ENCODE results near the gene C1QTNF1. TPM values are rescaled to one million over a fixed set of nuclear protein-coding genes. Genes with fewer than 3 reads are reported as not detected.

Gene C1QTNF1
- total RNA-seq, 2 donors from 2014 or later, result 445 to 518 TPM

DNA sequence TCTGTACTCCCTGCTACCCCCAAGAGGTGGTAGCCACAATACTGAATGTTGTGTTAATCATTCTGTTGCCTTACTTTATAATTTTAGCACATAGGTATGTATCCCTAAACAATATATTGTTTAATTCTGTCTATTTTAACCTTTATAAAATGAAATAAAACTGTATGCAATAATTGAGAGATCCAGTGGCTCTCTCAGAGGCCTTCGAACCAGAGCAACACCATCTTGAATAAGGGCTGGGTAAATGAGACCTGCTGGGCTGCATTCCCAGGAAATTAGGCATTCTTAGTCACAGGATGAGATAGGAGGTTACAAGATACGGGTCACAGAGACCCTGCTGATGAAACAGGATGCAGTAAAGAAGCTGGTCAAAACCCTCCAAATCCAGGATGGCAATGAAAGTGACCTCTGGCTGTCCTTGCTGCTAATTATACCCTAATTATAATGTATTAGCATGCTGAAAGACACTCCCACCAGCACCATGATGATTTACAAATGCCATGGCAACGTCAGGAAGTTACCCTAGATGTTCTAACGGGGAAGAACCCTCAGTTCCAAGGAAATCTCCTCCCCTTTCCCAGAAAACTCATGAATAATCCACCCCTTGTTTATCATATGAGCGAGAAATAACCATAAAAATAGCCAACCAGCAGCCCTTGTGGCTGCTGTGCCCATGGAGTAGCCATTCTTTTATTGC is 12.4 kb upstream of the C1QTNF1 start:
- Histone ChIP-seq H3K27ac (no peak overlapping the region), H3K36me3 (no peaks in the 10 kb centered on the region), H3K27me3 (replicated peaks; ENCODE audit: insufficient read depth) (no peaks in the 10 kb centered on the region), H3K4me1 (ENCODE audit: control insufficient read depth in 1 of 2, low read depth in 2 of 2) (peaks cover 15 to 25% of the 10 kb centered on the region in 2 donors), H3K4me3 (no peak overlapping the region), H3K9me3 (no peaks in the 10 kb centered on the region)
- DNase-seq (ENCODE audit: low spot score) (no peak), ATAC-seq (ENCODE audit: insufficient number of reproducible peaks, low FRiP score, low read depth) (no peak)
- TF ChIP-seq, protein P1, sequence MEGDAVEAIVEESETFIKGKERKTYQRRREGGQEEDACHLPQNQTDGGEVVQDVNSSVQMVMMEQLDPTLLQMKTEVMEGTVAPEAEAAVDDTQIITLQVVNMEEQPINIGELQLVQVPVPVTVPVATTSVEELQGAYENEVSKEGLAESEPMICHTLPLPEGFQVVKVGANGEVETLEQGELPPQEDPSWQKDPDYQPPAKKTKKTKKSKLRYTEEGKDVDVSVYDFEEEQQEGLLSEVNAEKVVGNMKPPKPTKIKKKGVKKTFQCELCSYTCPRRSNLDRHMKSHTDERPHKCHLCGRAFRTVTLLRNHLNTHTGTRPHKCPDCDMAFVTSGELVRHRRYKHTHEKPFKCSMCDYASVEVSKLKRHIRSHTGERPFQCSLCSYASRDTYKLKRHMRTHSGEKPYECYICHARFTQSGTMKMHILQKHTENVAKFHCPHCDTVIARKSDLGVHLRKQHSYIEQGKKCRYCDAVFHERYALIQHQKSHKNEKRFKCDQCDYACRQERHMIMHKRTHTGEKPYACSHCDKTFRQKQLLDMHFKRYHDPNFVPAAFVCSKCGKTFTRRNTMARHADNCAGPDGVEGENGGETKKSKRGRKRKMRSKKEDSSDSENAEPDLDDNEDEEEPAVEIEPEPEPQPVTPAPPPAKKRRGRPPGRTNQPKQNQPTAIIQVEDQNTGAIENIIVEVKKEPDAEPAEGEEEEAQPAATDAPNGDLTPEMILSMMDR (IDR thresholded peaks at IDR 0.05), result no peak

DNA sequence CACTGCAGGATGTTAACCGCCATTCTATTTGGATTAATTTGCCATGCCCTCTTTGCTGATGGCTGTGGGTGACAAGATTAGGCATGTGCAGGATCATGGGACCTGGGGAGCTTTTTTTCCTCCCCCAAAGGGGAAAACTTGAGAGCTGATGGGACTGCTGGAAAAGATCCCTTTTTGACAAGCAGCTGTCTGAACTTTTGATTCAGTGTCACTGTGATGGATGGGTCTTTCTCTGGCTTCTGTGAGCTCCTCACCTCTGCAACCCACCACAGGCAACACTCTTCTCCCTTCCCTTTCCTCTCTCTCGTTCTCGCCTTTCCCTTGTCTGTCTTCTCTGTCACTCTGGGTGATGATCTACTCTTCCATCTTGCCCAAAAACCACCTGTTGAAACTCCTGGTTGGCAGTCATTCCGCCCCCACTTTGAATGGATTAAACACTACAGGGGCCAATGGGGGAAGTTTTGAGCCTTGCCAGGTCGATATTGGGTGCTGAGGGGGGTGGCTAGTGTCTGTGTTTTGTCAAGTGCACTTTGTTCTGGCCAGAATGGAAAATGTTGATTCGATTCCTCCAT is 11.3 kb upstream of the C1QTNF1 start:
- ATAC-seq (ENCODE audit: insufficient number of reproducible peaks, low FRiP score, low read depth) (no peak), DNase-seq (ENCODE audit: low spot score) (no peak)
- peaks cover 15 to 20% of the 10 kb centered on the region in 2 donors for H3K4me1 ChIP-seq (ENCODE audit: control insufficient read depth in 1 of 2, low read depth in 2 of 2)
- TF ChIP-seq, protein P1 (IDR thresholded peaks at IDR 0.05), result no peak
- no peak overlapping the region for H3K27ac ChIP-seq
- no peaks in the 10 kb centered on the region for H3K9me3 ChIP-seq
- no peaks in the 10 kb centered on the region for H3K27me3 ChIP-seq (replicated peaks; ENCODE audit: insufficient read depth)
- no peak overlapping the region for H3K4me3 ChIP-seq
- no peaks in the 10 kb centered on the region for H3K36me3 ChIP-seq

DNA sequence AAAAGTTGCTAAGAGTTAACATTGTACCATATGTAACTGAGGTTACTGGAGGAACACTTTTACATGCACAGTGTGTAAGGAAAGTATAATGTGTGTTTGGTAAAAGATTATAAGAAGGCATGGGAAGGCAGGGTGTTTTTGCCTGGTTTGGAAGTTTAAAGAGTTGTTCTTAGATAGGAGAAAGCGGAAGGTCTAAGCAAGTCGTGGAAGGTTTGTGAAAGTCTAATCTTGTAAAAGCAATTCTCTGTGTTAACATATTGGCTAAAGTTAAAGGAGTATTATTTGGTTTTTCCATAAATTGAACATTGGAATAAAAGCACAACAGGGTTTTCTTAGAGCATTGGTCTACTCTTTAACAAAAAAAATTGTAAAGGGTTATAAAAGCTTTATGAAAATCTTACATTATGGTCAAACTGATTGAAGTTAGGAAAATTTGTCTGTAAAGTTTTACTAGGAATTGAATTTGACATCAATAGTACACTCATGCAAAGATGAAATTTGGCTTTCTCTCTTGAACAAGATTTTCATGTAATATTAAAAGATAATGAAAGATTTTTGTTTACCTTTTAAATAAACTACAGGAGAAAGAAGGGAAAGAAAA is 9.7 kb upstream of the C1QTNF1 start:
- H3K9me3 ChIP-seq, result no peaks in the 10 kb centered on the region
- ATAC-seq (ENCODE audit: insufficient number of reproducible peaks, low FRiP score, low read depth) (no peak), DNase-seq (ENCODE audit: low spot score) (no peak)
- H3K27ac ChIP-seq, result no peak overlapping the region
- no peak overlapping the region for H3K4me3 ChIP-seq
- peaks cover 5 to 8% of the 10 kb centered on the region in 2 donors for H3K4me1 ChIP-seq (ENCODE audit: control insufficient read depth in 1 of 2, low read depth in 2 of 2)
- no peaks in the 10 kb centered on the region for H3K27me3 ChIP-seq (replicated peaks; ENCODE audit: insufficient read depth)
- TF ChIP-seq, protein P1 (IDR thresholded peaks at IDR 0.05), result no peak
- no peaks in the 10 kb centered on the region for H3K36me3 ChIP-seq

DNA sequence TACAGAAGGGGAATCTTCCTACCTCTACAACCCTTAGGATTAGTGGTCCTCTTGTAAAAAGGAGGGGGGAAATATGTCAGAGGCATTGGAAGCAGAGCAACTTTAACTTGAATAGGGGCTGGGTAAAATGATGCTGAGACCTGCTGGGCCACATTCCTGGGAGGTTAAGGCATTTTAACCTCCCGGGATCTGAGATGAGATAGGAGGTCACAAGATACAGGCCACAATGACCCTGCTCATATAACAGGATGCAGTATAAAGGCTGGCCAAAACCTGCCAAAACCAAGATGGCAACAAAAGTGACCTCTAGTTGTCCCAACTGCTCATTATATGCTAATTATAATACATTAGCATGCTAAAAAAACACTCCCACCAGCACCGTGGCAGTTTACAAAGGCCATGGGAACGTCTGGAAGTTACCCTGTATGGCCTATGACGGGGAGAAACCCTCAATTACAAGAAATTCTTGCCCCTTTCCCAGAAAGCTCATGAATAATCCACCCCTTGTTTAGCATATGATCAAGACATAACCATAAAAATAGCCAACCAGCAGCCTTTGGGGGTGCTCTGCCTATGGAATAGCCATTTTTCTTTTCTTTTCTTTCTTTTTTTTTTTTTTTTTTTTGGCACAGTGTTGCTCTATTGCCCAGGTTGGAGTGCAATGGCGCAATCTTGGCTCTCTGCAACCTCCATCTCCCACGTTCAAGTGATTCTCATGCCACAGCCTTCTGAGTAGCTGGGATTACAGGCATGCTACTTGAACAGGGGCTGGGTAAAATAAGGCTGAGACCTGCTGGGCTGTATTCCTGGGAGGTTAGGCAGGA is 6.2 kb upstream of the C1QTNF1 start:
- Histone ChIP-seq H3K27me3 (replicated peaks; ENCODE audit: insufficient read depth) (no peaks in the 10 kb centered on the region), H3K27ac (no peak overlapping the region), H3K36me3 (no peaks in the 10 kb centered on the region), H3K4me1 (ENCODE audit: control insufficient read depth in 1 of 2, low read depth in 2 of 2) (peaks cover 24 to 34% of the 10 kb centered on the region in 2 donors), H3K4me3 (no peak overlapping the region), H3K9me3 (no peaks in the 10 kb centered on the region)
- TF ChIP-seq, protein P1 (IDR thresholded peaks at IDR 0.05), result no peak
- ATAC-seq (ENCODE audit: insufficient number of reproducible peaks, low FRiP score, low read depth) (no peak), DNase-seq (ENCODE audit: low spot score) (no peak)

DNA sequence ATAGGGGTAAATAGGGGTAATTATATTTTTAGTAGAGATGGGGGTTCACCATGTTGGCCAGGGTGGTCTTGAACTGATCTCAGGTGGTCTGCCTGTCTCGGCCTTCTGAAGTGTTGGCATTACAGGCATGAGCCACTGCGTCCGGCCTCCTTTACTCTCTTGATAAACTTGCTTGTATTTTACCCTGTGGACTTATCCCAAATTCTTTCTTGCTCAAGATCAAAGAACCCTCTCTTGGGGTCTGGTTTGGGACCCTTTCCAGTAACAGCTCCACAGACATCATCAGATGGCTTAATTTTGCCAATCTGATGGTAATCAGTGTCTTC is 5.6 kb upstream of the C1QTNF1 start:
- ATAC-seq (ENCODE audit: insufficient number of reproducible peaks, low FRiP score, low read depth) (no peak), DNase-seq (ENCODE audit: low spot score) (no peak)
- Histone ChIP-seq H3K27me3 (replicated peaks; ENCODE audit: insufficient read depth) (no peaks in the 10 kb centered on the region), H3K36me3 (no peaks in the 10 kb centered on the region), H3K4me1 (ENCODE audit: control insufficient read depth in 1 of 2, low read depth in 2 of 2) (peaks cover 29 to 40% of the 10 kb centered on the region in 2 donors), H3K4me3 (no peak overlapping the region), H3K27ac (no peak overlapping the region), H3K9me3 (no peaks in the 10 kb centered on the region)
- TF ChIP-seq, protein P1 (IDR thresholded peaks at IDR 0.05), result no peak

Data from thoracic aorta (tissue), 2 donors.